Erythroblast (primary cell): ENCODE results near the gene MOSPD3.

Source experiments
- DNase-seq, 2 experiments: peaks; one replicate each; lab custom pipeline; 2025; lab: John Stamatoyannopoulos, UW
- GATA1 ChIP-seq: IDR thresholded peaks from 2 replicates; pipeline ENCODE4 v1.6.1; 2011; ENCODE audit warnings: low read depth, mild to moderate bottlenecking, control low read depth, low read length, moderate library complexity
- POLR2A ChIP-seq: IDR thresholded peaks from 2 replicates; pipeline ENCODE4 v1.6.1; 2011; ENCODE audit warnings: mild to moderate bottlenecking, low read length

Gene MOSPD3

GRCh38 chr7:100572281-100572948, 39.9 kb upstream of the MOSPD3 start:
- no peak for DNase-seq
- TF ChIP-seq GATA1: no peak
- no peak for TF ChIP-seq POLR2A

- TF ChIP-seq GATA1 (no peak), POLR2A (no peak)
- DNase-seq: no peak
Observed at GRCh38 chr7:100572949-100573675, 39.2 kb upstream of the MOSPD3 start.

DNA sequence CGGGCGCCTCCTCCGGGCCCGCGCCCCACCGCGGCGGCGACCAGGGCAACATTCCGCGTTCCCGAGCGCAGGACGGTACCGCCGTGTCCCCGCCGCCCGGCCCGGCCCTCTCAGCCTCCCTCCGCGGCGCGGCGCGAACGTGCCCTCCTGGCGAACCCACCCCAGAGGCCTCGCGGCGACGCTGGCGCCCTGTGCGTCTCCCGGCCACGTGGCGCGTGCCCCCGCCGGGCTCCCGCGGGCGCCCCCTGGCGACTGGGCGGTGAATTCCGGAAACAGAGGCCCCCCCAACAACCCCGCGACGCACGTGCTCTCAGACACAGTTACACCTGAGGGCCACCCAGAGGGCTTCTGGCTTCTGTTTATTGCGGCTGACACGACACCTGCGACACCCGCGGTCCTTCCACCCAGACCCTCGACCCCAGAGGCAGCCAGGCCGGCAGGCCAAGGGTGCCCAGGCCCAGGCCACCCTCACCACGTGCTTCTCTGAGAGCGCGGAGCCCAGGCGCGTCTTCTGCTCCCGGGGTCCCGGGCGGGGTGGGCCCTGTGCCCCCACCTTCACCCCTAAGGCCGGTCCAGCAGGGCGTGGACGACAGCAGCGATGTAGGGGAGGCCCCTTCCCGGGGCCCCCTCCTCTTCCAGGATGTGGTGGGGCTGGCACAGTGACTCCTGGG, 38.5 kb upstream of the MOSPD3 start, which contains the start of gene SAP25:
TSS of gene SAP25 (minus strand) at position 210 of the 671 bp plus-strand sequence. CDS start at position 52, 158 bp downstream.
- no peak for DNase-seq
- TF ChIP-seq GATA1 (no peak), POLR2A (no peak)

GRCh38 chr7:100574362-100575205, 37.8 kb upstream of the MOSPD3 start:
- TF ChIP-seq GATA1 (no peak), POLR2A (no peak)
- no peak for DNase-seq

GRCh38 chr7:100575206-100575631, 37.1 kb upstream of the MOSPD3 start:
- TF ChIP-seq POLR2A (no peak), GATA1 (no peak)
- DNase-seq: no peak

DNA sequence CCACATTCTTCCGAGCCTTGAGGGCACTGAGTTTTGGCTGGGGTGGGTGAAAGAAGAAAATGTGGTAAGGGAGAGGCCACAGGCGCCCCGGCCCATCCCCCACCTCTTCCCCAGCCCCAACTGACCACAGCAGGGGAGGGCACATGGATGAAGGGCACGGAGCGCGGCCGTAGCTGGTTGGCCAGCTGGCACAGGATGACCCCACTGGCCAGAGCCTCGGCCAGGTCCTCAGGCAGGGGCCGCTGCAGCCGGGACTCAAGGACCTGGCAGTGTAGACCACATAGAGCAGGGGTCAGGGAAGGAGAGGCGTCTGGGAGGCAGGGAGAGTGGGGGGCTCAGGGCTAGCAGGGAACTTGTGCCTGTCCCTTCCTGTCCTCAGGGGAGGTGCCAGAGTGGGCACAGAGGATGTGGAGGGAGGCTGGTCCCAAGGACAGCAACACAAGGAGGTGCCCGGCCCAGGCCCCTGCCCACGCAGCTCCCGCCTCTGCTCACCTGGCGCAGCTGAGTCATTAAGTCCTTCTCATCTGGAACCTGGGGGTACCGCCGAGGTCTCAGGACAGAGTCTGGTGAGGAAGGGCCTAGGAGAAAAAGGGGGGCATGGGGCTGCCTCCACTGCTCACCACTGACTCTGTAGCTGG, 36.5 kb upstream of the MOSPD3 start:
- no peak for TF ChIP-seq POLR2A
- no peak for TF ChIP-seq GATA1
- no peak for DNase-seq

- DNase-seq: no peak
- no peak for TF ChIP-seq POLR2A
- TF ChIP-seq GATA1: no peak
Observed at GRCh38 chr7:100576384-100576993, 35.9 kb upstream of the MOSPD3 start.

DNA sequence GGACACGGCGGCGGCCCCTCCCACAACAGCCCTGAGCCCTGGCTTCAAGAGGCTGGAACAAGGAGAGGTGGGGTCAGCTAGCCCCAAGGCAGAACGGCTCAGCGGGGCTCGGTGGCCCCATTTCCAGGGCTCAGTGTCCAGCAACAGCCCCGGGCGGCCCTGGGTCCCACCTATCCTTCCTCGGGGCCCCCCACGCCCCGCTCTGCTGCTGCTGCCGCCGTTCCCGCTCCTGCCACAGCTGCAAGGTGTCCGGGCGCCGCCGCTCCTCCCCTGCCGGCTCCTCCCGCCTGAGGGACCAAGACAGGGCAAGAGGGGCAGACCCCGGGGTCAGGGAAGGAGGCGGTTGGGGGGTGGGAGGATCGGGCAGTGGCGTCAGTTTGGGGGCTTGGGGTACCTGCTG, 35.2 kb upstream of the MOSPD3 start:
- TF ChIP-seq POLR2A (no peak), GATA1 (no peak)
- no peak for DNase-seq

GRCh38 chr7:100577507-100577906, 34.8 kb upstream of the MOSPD3 start:
- TF ChIP-seq POLR2A: no peak
- no peak for TF ChIP-seq GATA1
- no peak for DNase-seq

GRCh38 chr7:100578246-100579183, 33.8 kb upstream of the MOSPD3 start:
- no peak for DNase-seq
- no peak for TF ChIP-seq POLR2A
- no peak for TF ChIP-seq GATA1

DNA sequence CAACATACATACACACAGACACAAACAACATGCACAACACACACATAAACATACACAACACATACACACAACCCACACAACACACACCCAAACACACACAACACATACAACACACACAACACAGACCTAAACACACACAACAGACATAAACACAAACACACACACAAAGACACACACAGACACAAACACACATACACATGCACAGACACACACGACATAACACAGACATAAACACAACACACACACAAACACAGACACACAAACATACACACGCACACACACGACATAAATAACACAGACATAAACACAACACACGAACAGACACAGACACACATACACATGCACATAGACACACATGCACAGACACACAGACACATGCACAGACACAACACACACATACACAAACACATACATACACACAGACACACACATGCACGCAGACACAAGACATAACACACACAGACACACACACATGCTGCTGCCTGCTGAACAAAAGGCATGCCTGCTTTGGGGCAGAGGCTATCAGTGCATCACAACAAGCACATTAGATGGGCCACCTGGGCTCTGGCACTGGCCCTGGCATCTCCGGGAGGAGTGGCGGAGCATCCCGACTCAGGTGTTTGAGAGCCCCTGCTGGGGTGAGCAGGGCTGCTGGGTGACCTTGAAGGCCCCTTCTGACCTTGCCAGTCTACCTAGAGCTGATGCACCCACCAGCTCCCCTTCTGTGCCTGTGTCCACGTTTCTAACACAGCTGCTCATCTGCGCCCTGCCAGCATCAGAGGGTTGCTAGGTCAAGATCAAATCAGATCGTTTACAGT, 31.7 kb upstream of the MOSPD3 start:
- TF ChIP-seq POLR2A (no peak), GATA1 (no peak)
- DNase-seq: no peak
